K562 (cell line): Measurements from ENCODE around the gene VKORC1. TPM values are rescaled to one million over a fixed set of nuclear protein-coding genes. Genes with fewer than 3 reads are reported as not detected.

Experiments used
- ELF2 ChIP-seq: fragments of 250-450 bp; sonication (Bioruptor Pico); IDR thresholded peaks from 2 replicates; pipeline ENCODE4 v1.5.0; 2021; ENCODE audit warnings: mild to moderate bottlenecking
- FOXJ2 ChIP-seq: fragments of 200-800 bp; sonication (Bioruptor generic); IDR thresholded peaks from 2 replicates; pipeline ENCODE4 v1.6.1; 2016; ENCODE audit warnings: missing genetic modification characterization, missing compliant biosample characterization
- KDM1A ChIP-seq, 2 experiments: fragments of 450-650 bp; IDR thresholded peaks; 2 replicates each; pipeline ENCODE4 v1.6.1; 2016; ENCODE audit warnings: mild to moderate bottlenecking in 2 of 2
- KLF6 ChIP-seq: fragments of 250-450 bp; sonication (Bioruptor Pico); IDR thresholded peaks from 2 replicates; pipeline ENCODE4 v1.4.0; 2020; ENCODE audit warnings: mild to moderate bottlenecking, moderate library complexity, borderline replicate concordance
- MTA2 ChIP-seq: fragments of 450-650 bp; IDR thresholded peaks from 2 replicates; pipeline ENCODE4 v1.6.1; 2016; ENCODE audit warnings: low read depth
- NFE2 ChIP-seq: IDR thresholded peaks from 2 replicates; pipeline ENCODE4 v1.6.1; 2014; ENCODE audit warnings: antibody characterized with exemption, low read depth
- RBM25 ChIP-seq: fragments of 200-400 bp; formaldehyde crosslinking; IDR thresholded peaks from 2 replicates; pipeline ENCODE4 v1.6.1; 2018; ENCODE audit warnings: low read length, low read depth, moderate library complexity; ENCODE audit not compliant: severe bottlenecking
- ZBTB7A ChIP-seq: IDR thresholded peaks from 2 replicates; pipeline ENCODE4 v1.6.1; 2011; ENCODE audit warnings: low read depth, mild to moderate bottlenecking, low read length, moderate library complexity, borderline replicate concordance; ENCODE audit not compliant: control insufficient read depth
- ZNF384 ChIP-seq: IDR thresholded peaks from 2 replicates; pipeline ENCODE4 v1.6.1; 2012; ENCODE audit warnings: low read depth, low read length, improper control_type of control experiment
- ZNF589 ChIP-seq: fragments of 200-800 bp; sonication (Bioruptor generic); IDR thresholded peaks from 2 replicates; pipeline ENCODE4 v1.6.1; 2016; ENCODE audit warnings: low read depth, missing genetic modification characterization, missing compliant biosample characterization
- polyA plus RNA-seq, 8 experiments: library from polyadenylated mRNA; depleted of rRNA in 4 of 8; stranded (reverse) in 5 of 8; unstranded in 3 of 8; fragments of >200 nt; fragmentation: Nextera tagmentation in 2 of 8; fragmentation: Illumina TruSeq in 1 of 8; extraction: Ambion mirVana in 2 of 8; extraction: Trizol in 1 of 8; gene quantifications; 2 replicates each; pipeline versions ENCODE4 v1.2.1 to v1.2.3, GENCODE V29; 2011 to 2014; ENCODE audit warnings: inconsistent platforms in 1 of 8, missing spikeins in 1 of 8
- total RNA-seq, 7 experiments: library from RNA; depleted of rRNA in 6 of 7; stranded (reverse); fragments of >200 nt in 6 of 7; fragmentation: Illumina TruSeq in 2 of 7; extraction: Trizol in 2 of 7; gene quantifications; 2 replicates each; pipeline versions ENCODE4 v1.2.1 to v1.2.3, GENCODE V29; 2011 to 2021; ENCODE audit warnings: low replicate concordance in 1 of 7
- TF ChIP-seq, protein P1 (sequence below): fragments of 450-650 bp; IDR thresholded peaks from 2 replicates; pipeline ENCODE4 v1.6.1; 2016; ENCODE audit warnings: low read depth
- TF ChIP-seq, protein P2 (sequence below): fragments of 450-650 bp; IDR thresholded peaks from 2 replicates; pipeline ENCODE4 v1.6.1; 2016; ENCODE audit warnings: antibody characterized with exemption
- TF ChIP-seq, protein P3 (sequence below): fragments of 250-450 bp; sonication (Bioruptor Pico); IDR thresholded peaks from 2 replicates; pipeline ENCODE4 v1.8.0; 2022; ENCODE audit warnings: inconsistent platforms
- TF ChIP-seq, protein P4 (sequence below): sonication (generic); formaldehyde crosslinking; IDR thresholded peaks from 2 replicates; pipeline ENCODE4 v1.8.0; 2022; ENCODE audit warnings: mild to moderate bottlenecking, low read depth, missing genetic modification reagents

Gene VKORC1
- total and polyA plus RNA-seq, 9 of the 15 experiments (the other 6 are each of a cell fraction or from before 2014, with no cell fraction given): 30.0 to 119 (median 62.1) TPM

DNA sequence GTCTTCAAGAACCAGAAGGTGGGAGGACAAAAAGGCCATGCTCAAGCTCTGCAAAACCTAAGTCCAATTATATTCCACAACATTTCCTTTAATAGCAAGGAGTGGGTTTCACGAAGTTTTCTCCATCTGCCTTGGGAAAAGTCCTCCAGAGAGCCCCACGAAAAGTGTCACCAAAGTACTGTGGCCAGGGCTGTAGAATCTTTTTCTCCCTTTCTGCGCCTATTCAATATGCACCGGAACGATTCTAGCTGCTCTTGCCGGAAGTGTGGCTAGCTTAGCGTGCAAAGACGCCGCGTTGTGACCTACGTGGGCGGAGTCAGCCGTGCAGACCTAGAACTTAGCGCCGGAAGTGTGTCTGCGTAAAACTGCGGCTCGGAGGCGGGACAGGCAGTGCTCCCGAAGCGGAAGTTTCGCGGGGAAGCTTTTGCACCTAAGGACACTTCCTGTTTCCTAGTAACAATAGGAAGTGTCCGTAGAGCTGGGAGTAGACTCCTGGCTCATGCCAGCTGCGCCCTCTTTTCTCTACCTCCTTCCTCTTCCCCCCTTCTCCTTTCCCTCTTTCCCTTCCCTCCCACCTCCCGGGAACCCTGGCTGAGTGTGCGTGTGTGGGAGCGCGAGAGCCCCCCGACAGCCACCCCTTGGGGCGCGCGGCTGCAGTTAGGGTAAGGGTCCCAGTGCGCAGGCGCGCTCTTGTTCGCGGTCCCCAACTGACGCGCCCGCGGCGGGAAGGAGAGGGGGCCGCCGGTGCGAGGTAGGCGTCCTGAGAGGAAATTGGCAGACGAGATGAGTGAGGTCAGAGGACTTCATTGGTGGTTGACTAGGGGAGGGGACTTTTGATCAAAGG, 20.4 kb downstream of the VKORC1 start, which contains the start of the genes ZNF646 and ZNF668 (continued):
- TF ChIP-seq, protein P1, sequence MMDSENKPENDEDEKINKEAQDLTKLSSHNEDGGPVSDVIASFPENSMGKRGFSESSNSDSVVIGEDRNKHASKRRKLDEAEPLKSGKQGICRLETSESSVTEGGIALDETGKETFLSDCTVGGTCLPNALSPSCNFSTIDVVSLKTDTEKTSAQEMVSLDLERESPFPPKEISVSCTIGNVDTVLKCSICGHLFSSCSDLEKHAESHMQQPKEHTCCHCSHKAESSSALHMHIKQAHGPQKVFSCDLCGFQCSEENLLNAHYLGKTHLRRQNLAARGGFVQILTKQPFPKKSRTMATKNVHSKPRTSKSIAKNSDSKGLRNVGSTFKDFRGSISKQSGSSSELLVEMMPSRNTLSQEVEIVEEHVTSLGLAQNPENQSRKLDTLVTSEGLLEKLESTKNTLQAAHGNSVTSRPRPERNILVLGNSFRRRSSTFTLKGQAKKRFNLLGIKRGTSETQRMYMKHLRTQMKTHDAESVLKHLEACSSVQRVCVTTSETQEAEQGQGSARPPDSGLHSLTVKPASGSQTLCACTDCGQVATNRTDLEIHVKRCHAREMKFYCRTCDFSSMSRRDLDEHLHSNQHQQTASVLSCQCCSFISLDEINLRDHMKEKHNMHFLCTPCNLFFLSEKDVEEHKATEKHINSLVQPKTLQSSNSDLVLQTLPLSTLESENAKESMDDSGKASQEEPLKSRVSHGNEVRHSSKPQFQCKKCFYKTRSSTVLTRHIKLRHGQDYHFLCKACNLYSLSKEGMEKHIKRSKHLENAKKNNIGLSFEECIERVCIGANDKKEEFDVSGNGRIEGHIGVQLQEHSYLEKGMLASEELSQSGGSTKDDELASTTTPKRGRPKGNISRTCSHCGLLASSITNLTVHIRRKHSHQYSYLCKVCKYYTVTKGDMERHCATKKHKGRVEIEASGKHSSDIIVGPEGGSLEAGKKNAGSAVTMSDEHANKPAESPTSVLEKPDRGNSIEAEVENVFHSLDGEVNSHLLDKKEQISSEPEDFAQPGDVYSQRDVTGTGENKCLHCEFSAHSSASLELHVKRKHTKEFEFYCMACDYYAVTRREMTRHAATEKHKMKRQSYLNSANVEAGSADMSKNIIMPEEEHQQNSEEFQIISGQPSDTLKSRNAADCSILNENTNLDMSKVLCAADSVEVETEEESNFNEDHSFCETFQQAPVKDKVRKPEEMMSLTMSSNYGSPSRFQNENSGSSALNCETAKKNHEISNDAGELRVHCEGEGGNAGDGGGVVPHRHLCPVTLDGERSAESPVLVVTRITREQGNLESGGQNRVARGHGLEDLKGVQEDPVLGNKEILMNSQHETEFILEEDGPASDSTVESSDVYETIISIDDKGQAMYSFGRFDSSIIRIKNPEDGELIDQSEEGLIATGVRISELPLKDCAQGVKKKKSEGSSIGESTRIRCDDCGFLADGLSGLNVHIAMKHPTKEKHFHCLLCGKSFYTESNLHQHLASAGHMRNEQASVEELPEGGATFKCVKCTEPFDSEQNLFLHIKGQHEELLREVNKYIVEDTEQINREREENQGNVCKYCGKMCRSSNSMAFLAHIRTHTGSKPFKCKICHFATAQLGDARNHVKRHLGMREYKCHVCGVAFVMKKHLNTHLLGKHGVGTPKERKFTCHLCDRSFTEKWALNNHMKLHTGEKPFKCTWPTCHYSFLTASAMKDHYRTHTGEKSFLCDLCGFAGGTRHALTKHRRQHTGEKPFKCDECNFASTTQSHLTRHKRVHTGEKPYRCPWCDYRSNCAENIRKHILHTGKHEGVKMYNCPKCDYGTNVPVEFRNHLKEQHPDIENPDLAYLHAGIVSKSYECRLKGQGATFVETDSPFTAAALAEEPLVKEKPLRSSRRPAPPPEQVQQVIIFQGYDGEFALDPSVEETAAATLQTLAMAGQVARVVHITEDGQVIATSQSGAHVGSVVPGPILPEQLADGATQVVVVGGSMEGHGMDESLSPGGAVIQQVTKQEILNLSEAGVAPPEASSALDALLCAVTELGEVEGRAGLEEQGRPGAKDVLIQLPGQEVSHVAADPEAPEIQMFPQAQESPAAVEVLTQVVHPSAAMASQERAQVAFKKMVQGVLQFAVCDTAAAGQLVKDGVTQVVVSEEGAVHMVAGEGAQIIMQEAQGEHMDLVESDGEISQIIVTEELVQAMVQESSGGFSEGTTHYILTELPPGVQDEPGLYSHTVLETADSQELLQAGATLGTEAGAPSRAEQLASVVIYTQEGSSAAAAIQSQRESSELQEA: 0 out of 2 replicates have a peak, but pooled peaks have one; percentile 15
- TF ChIP-seq KDM1A (IDR thresholded peaks at IDR 0.05) (no peak), RBM25 (no peak), FOXJ2 (tag) (peak; percentile 64; the same call in 1 of the 2 replicates), KLF6 (CRISPR knock-in tag) (0 out of 2 replicates have a peak, but pooled peaks have one; percentile 20), ZBTB7A (0 out of 2 replicates have a peak, but pooled peaks have one; percentile 36), ELF2 (CRISPR knock-in tag) (peak; percentile 96), MTA2 (no peak), ZNF384 (no peak), ZNF589 (CRISPR knock-in tag) (no peak), NFE2 (0 out of 2 replicates have a peak, but pooled peaks have one; percentile 1)
- TF ChIP-seq, protein P2, sequence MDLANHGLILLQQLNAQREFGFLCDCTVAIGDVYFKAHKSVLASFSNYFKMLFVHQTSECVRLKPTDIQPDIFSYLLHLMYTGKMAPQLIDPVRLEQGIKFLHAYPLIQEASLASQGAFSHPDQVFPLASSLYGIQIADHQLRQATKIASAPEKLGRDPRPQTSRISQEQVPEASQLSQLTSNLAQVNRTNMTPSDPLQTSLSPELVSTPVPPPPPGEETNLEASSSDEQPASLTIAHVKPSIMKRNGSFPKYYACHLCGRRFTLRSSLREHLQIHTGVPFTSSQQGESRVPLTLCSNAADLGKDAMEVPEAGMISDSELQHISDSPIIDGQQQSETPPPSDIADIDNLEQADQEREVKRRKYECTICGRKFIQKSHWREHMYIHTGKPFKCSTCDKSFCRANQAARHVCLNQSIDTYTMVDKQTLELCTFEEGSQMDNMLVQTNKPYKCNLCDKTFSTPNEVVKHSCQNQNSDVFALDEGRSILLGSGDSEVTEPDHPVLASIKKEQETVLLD: peak; percentile 87
- TF ChIP-seq, protein P3, sequence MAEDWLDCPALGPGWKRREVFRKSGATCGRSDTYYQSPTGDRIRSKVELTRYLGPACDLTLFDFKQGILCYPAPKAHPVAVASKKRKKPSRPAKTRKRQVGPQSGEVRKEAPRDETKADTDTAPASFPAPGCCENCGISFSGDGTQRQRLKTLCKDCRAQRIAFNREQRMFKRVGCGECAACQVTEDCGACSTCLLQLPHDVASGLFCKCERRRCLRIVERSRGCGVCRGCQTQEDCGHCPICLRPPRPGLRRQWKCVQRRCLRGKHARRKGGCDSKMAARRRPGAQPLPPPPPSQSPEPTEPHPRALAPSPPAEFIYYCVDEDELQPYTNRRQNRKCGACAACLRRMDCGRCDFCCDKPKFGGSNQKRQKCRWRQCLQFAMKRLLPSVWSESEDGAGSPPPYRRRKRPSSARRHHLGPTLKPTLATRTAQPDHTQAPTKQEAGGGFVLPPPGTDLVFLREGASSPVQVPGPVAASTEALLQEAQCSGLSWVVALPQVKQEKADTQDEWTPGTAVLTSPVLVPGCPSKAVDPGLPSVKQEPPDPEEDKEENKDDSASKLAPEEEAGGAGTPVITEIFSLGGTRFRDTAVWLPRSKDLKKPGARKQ: no peak
- TF ChIP-seq, protein P4, sequence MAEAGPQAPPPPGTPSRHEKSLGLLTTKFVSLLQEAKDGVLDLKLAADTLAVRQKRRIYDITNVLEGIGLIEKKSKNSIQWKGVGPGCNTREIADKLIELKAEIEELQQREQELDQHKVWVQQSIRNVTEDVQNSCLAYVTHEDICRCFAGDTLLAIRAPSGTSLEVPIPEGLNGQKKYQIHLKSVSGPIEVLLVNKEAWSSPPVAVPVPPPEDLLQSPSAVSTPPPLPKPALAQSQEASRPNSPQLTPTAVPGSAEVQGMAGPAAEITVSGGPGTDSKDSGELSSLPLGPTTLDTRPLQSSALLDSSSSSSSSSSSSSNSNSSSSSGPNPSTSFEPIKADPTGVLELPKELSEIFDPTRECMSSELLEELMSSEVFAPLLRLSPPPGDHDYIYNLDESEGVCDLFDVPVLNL (CRISPR knock-in tag): no peak
